HG03571 (cell line): ENCODE results near the gene SLC9A9.
"Not testable (repeated sequence)": the region's sequence is repeated elsewhere in the genome, so short reads cannot be mapped to it uniquely, and the experiment has no call there.

Source experiments
- ATAC-seq: cut with Tn5 transposase; IDR thresholded peaks from one replicate; pipeline ENCODE4 v1.9.1; 2021; ENCODE audit not compliant: unreplicated experiment

The SLC9A9 gene

DNA sequence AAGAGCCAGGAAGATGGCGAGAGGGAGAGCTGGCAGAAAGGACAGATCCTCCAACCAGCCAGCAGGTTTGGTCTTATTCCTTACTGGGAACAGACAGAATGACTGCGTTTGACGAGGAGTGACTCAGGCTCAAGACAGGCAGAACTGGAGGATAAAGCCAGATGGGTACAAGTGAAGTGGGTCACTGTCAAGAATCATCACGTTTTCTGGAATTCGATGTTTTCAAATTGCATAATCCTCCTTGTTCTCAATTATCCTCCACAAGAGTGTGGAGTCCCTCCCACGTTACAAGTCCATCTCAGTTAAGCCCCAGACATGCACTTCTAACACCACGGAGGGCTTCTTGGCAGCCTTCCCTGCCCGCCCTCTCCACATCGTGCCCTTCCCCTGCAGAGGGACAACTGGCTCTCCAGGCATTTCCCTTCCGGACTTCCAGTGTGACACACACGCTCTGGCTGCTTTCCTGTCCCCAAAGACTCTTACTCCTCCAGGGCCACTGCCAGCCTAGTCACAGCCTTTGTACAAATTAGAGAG is 545.6 kb downstream of the SLC9A9 start:
- ATAC-seq: no peak

- ATAC-seq: no peak
These were observed 547.0 kb downstream of the SLC9A9 start for GRCh38 chr3:143301031-143301901.

GRCh38 chr3:143298886-143299535 is 549.3 kb downstream of the SLC9A9 start:
- ATAC-seq: no peak

DNA sequence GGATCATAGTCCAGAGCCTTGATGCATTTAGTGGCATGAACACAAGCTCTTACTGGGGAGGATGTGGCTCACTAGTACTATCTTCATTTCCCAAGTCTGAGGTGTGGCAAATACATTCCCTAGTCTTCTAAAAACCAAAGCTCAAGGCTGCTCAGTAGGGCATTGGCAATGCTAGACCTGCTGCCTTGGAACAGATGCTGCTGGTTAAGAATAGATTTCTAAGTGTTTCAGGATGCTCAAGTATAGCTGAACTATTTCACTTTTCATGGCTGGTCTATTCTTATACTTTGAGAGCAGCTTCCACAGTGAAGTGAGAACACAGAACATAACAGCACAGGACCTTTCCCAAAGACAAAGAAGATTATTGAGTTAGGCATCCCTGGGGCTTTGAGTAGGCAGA is 549.9 kb downstream of the SLC9A9 start:
- no peak for ATAC-seq

DNA sequence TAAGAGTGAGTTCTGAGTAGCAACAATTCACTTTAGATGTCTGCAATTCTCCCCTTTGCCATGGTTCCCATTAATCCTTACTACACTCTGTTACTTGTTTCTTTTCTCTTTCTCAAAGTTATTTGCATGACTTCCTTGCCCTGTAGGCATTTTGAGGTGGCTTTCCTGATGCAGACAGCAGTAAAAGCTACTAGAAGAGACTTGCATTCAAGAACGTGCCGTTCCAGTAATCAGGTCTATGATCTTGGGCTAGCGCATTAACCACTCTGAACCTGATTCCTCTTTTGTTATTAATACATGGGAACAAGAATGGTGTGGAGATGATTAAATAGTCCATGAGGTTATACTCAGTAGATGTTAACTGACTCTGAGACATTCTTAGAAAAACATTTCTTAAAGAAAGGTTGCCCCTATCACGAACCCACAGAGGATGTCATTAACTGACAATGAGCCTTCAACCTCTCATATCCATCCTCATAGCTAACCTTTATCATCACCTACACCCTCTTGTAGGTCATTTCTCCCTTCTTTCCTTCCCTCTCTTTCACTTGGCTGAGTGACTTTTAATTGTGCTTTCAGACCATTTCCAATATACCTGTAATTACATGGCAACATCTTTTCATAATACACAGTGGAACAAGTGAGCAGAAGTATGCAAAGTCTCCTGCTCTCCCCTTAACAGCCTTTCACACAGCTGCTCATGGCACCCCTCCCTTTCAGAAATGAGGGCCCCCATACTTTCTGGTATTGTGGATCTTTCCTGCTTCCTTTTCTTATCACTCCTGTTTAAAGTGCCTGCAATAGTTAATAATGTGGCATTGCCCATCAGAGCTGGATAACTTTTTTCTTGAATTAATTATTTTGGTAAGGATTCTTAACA is 552.8 kb downstream of the SLC9A9 start:
- no peak for ATAC-seq

GRCh38 chr3:143294188-143294587 is 554.1 kb downstream of the SLC9A9 start:
- ATAC-seq: no peak

GRCh38 chr3:143291836-143292447 is 556.3 kb downstream of the SLC9A9 start:
- ATAC-seq: no peak

- ATAC-seq: no peak
These were observed 559.3 kb downstream of the SLC9A9 start for GRCh38 chr3:143288944-143289343.

DNA sequence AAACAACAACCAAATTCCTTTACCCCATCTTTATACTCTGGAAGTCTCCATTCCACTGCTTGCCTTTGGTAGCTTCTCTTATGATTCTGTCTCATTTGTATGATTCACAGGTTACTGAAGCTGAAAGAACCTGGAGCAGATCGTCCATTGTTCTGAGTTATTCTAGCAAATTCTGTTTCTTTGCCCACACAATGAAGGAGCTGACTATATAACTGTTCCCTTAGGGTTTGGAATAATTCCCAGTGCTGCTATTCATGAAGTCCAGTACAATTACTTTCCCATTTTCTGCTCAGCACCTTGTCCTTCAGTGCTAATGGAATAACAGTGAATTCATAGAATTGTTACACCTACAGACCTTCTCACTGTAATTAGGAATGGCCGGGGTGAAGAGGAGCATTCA is 560.9 kb downstream of the SLC9A9 start:
- no peak for ATAC-seq

- no peak for ATAC-seq
These were observed 561.8 kb downstream of the SLC9A9 start for GRCh38 chr3:143286392-143287010.

- ATAC-seq: no peak
These were observed 564.7 kb downstream of the SLC9A9 start for GRCh38 chr3:143283432-143284128.

- no peak for ATAC-seq
These were observed 567.3 kb downstream of the SLC9A9 start for GRCh38 chr3:143280984-143281383.

DNA sequence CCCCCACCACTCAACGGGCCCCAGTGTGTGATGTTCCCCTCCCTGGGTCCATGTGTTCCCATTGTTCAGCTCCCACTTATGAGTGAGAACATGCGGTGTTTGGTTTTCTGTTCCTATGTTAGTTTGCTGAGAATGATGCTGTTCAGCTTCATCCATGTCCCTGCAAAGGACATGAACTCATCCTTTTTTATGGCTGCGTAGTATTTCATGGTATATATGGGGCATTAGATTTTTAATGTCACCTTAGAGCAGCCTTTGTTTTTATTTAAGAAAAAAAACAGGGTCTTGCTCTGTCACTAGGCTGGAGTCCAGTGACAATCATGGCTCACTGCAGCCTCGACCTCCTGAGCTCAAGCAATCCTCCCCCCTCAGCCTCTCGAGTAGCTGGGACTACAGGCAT is 568.7 kb downstream of the SLC9A9 start:
- not testable (repeated sequence) for ATAC-seq

- ATAC-seq: no peak
These were observed 569.5 kb downstream of the SLC9A9 start for GRCh38 chr3:143278721-143279120.

DNA sequence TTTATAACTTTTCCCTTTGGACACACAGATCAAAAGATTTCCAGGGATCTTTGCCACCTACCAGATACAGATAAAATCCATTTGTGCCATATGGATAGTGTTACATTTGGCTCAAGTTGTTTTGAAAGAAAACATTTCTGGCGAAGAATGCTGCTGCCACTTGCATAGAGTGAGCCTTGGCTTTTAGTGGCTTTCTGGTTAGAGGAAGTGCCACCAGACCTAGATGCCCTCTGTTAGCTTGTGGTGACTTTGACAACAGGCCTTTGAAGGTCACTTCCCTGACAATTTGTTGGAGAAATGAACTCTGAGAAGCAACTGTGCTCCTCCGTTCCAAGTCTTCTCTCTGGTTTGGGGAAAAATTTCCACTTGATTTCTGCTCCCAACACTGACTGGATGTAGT is 570.7 kb downstream of the SLC9A9 start:
- ATAC-seq: no peak

DNA sequence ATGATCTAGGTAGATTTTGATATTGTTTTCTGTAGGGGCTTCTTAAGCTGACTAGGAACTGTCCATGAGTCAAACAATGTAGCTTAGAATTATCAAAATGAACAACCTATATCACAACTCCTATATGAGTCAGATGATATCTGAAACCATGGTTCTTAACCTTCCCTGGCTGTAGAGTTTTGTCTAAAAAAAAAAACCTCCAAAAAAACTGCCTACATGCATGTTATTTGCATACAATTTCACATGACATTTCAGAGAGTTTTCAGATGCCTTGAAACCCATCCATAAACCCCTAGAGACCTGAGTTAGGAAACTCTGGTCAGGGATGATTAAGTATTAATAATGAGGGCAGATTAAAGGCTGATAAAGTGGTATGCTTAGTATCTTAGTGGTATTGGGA is 571.7 kb downstream of the SLC9A9 start:
- no peak for ATAC-seq

GRCh38 chr3:143273975-143274690 is 574.1 kb downstream of the SLC9A9 start:
- ATAC-seq: no peak

DNA sequence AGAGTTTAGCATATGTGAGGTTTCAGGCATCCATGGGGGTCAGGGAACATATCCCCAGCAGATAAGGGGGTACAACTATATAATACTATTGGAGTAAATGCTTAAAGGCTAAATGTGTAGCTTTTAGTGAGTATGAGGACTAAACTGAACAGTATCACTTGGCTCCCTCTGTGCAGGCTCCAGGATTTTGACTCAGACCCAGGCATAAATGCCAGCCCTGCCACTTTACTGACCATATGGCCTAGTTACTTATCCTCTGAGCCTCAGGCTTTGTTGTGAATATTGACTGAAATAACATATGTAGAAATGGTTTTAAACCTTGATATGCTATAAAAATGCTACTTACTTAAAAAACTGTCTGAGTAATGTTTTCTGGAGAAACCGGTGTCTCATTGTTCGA is 577.1 kb downstream of the SLC9A9 start:
- no peak for ATAC-seq

DNA sequence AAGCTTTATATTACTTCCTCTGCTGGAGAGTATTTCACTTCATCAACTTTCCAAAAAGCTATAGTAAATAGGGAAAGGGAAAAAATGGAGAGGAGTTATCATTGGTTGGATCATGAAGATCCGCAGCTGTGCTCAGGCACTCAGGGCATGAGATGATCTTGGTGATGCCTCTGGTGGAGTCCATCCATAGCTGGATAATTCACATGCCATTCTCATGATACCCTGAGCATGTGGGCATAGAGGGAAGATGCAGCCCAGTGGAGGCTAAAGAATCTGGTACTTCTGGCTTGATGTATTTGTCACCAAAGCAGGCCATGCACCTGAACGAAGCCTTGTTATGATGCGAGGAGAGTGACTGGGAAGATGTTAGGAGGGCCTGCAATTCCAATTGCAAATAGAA is 578.5 kb downstream of the SLC9A9 start:
- no peak for ATAC-seq
